H9 (cell line): ENCODE measurements around the gene VWA3A. TPM values are rescaled to one million over a fixed set of nuclear protein-coding genes. Genes with fewer than 3 reads are reported as not detected.

ENCODE experiments used
- DNase-seq: peaks from one replicate; pipeline ENCODE4 v3.0.0-alpha.2; 2017
- H2AFZ ChIP-seq: one replicate; pipeline ENCODE4 v1.6.1; 2013; ENCODE audit warnings: mild to moderate bottlenecking, low read length, control low read depth, moderate library complexity
- H2AK5ac ChIP-seq: 2 replicates; pipeline ENCODE4 v1.6.1; 2013; ENCODE audit warnings: low read length, control low read depth, mixed read lengths; ENCODE audit not compliant: insufficient read length
- H2BK120ac ChIP-seq: one replicate; pipeline ENCODE4 v1.6.1; 2013; ENCODE audit warnings: low read depth, mild to moderate bottlenecking, low read length, control low read depth, inconsistent platforms; ENCODE audit not compliant: poor library complexity, severe bottlenecking
- H2BK12ac ChIP-seq: 2 replicates; pipeline ENCODE4 v1.6.1; 2013; ENCODE audit warnings: low read length, control low read depth, mixed read lengths, low read depth; ENCODE audit not compliant: insufficient read length
- H2BK15ac ChIP-seq: 2 replicates; pipeline ENCODE4 v1.6.1; 2013; ENCODE audit warnings: low read depth, low read length, control low read depth
- H2BK20ac ChIP-seq: one replicate; pipeline ENCODE4 v1.6.1; 2013; ENCODE audit warnings: low read depth, mild to moderate bottlenecking, low read length, control low read depth, inconsistent platforms; ENCODE audit not compliant: poor library complexity, severe bottlenecking
- H2BK5ac ChIP-seq: 2 replicates; pipeline ENCODE4 v1.6.1; 2013; ENCODE audit warnings: low read length, control low read depth, mixed read lengths; ENCODE audit not compliant: insufficient read length
- H3K14ac ChIP-seq: 2 replicates; pipeline ENCODE4 v1.6.1; 2013; ENCODE audit warnings: low read length, control low read depth; ENCODE audit not compliant: insufficient read depth
- H3K18ac ChIP-seq: 2 replicates; pipeline ENCODE4 v1.6.1; 2013; ENCODE audit warnings: low read depth, mild to moderate bottlenecking, mixed read lengths, low read length, control low read depth; ENCODE audit not compliant: insufficient read length
- H3K23ac ChIP-seq: 2 replicates; pipeline ENCODE4 v1.6.1; 2013; ENCODE audit warnings: low read length, control low read depth, mixed read lengths, low read depth; ENCODE audit not compliant: insufficient read length
- H3K23me2 ChIP-seq: 2 replicates; pipeline ENCODE4 v1.6.1; 2013; ENCODE audit warnings: low read depth, mild to moderate bottlenecking, mixed read lengths, low read length, control low read depth; ENCODE audit not compliant: insufficient read length, poor library complexity, severe bottlenecking
- H3K27ac ChIP-seq: 2 replicates; pipeline ENCODE4 v1.5.1; 2013; ENCODE audit warnings: low read length, control low read depth, mixed read lengths, low read depth; ENCODE audit not compliant: insufficient read length
- H3K27me3 ChIP-seq: 2 replicates; pipeline ENCODE4 v1.6.1; 2013; ENCODE audit warnings: low read length, control low read depth, inconsistent platforms; ENCODE audit not compliant: insufficient read depth
- H3K4ac ChIP-seq: 2 replicates; pipeline ENCODE4 v1.6.1; 2013; ENCODE audit warnings: low read depth, mild to moderate bottlenecking, control low read depth, inconsistent platforms, low read length, moderate library complexity
- H3K4me1 ChIP-seq: 2 replicates; pipeline ENCODE4 v1.6.1; 2013; ENCODE audit warnings: low read length, control low read depth, inconsistent platforms; ENCODE audit not compliant: insufficient read depth
- H3K4me2 ChIP-seq: 2 replicates; pipeline ENCODE4 v1.6.1; 2013; ENCODE audit warnings: low read length, control low read depth, mixed read lengths; ENCODE audit not compliant: insufficient read length, insufficient read depth
- H3K56ac ChIP-seq: 2 replicates; pipeline ENCODE4 v1.6.1; 2013; ENCODE audit warnings: low read depth, mild to moderate bottlenecking, mixed read lengths, low read length, control low read depth; ENCODE audit not compliant: insufficient read length
- H3K79me1 ChIP-seq: 2 replicates; pipeline ENCODE4 v1.6.1; 2013; ENCODE audit warnings: low read depth, mild to moderate bottlenecking, moderate library complexity, low read length, control low read depth, inconsistent platforms; ENCODE audit not compliant: insufficient read depth, poor library complexity, severe bottlenecking
- H3K79me2 ChIP-seq: 2 replicates; pipeline ENCODE4 v1.6.1; 2013; ENCODE audit warnings: low read length, control low read depth, inconsistent platforms; ENCODE audit not compliant: insufficient read depth
- H3K9ac ChIP-seq: 2 replicates; pipeline ENCODE4 v1.6.1; 2013; ENCODE audit warnings: low read length, control low read depth, mixed read lengths; ENCODE audit not compliant: insufficient read length; ENCODE audit errors: extremely low read depth
- H3K9me3 ChIP-seq: one replicate; pipeline ENCODE4 v1.6.1; 2013; ENCODE audit warnings: low read depth, low read length, inconsistent platforms; ENCODE audit not compliant: control insufficient read depth
- H3T11ph ChIP-seq: one replicate; pipeline ENCODE4 v1.6.1; 2013; ENCODE audit warnings: mild to moderate bottlenecking, low read length, control low read depth, inconsistent platforms
- H4K20me1 ChIP-seq: one replicate; pipeline ENCODE4 v1.6.1; 2013; ENCODE audit not compliant: control insufficient read depth, insufficient read length, insufficient read depth
- H4K5ac ChIP-seq: 2 replicates; pipeline ENCODE4 v1.6.1; 2013; ENCODE audit warnings: low read depth, mild to moderate bottlenecking, mixed read lengths, low read length, control low read depth; ENCODE audit not compliant: insufficient read length
- H4K8ac ChIP-seq: replicated peaks from 2 replicates; pipeline ENCODE4 v1.6.1; 2013; ENCODE audit warnings: low read length, control low read depth, mixed read lengths, low read depth; ENCODE audit not compliant: insufficient read length
- H4K91ac ChIP-seq: 2 replicates; pipeline ENCODE4 v1.6.1; 2013; ENCODE audit warnings: low read depth, mild to moderate bottlenecking, moderate library complexity, mixed read lengths, low read length, control low read depth; ENCODE audit not compliant: insufficient read length
- H3K27ac Mint-ChIP-seq, 3 experiments: 2 replicates in 2 of 3; 3 replicates in 1 of 3; pipeline ENCODE4 v1.8.0; 2020 to 2021; ENCODE audit warnings: mixed read lengths in 3 of 3, mild to moderate bottlenecking in 1 of 3, moderate library complexity in 1 of 3
- H3K27me3 Mint-ChIP-seq: 2 replicates; pipeline ENCODE4 v1.8.0; 2021; ENCODE audit warnings: low read depth, mild to moderate bottlenecking, moderate library complexity, mixed read lengths
- H3K36me3 Mint-ChIP-seq, 3 experiments: 2 replicates in 2 of 3; 3 replicates in 1 of 3; pipeline ENCODE4 v1.8.0; 2020 to 2021; ENCODE audit warnings: low read depth in 3 of 3, mixed read lengths in 3 of 3; ENCODE audit not compliant: insufficient read depth in 1 of 3
- H3K4me1 Mint-ChIP-seq, 2 experiments: 2 replicates each; pipeline ENCODE4 v1.8.0; 2020; ENCODE audit warnings: mixed read lengths in 2 of 2
- H3K4me3 Mint-ChIP-seq, 2 experiments: 2 replicates in 1 of 2; 3 replicates in 1 of 2; pipeline ENCODE4 v1.8.0; 2020 to 2021; ENCODE audit warnings: mild to moderate bottlenecking in 2 of 2, mixed read lengths in 2 of 2, moderate library complexity in 1 of 2
- H3K9me3 Mint-ChIP-seq, 2 experiments: 2 replicates in 1 of 2; 3 replicates in 1 of 2; pipeline ENCODE4 v1.8.0; 2020; ENCODE audit warnings: mild to moderate bottlenecking in 2 of 2, mixed read lengths in 2 of 2, moderate library complexity in 1 of 2
- WGBS: extraction: QIAGEN DNeasy Blood & Tissue Kit; methylation state at CpG from one replicate; pipeline ENCODE4 v1.1.7; 2013; ENCODE audit warnings: missing lambda C conversion rate, low lambda C conversion rate, mixed read lengths; ENCODE audit not compliant: insufficient read length; ENCODE audit errors: extremely low coverage; 5-methylcytosine and 5-hydroxymethylcytosine counted together
- total RNA-seq: library from RNA; stranded (reverse); gene quantifications from 2 replicates; pipeline ENCODE4 v1.2.1, GENCODE V29; 2021
- TF ChIP-seq, protein P1 (sequence below): fragments of 200-600 bp; sonication (generic); conservative IDR thresholded peaks from 3 replicates; pipeline ENCODE4 v1.8.0; 2021; ENCODE audit warnings: antibody characterized with exemption, mild to moderate bottlenecking

The VWA3A gene
- total RNA-seq, 1 experiment from 2014 or later = not detected

DNA sequence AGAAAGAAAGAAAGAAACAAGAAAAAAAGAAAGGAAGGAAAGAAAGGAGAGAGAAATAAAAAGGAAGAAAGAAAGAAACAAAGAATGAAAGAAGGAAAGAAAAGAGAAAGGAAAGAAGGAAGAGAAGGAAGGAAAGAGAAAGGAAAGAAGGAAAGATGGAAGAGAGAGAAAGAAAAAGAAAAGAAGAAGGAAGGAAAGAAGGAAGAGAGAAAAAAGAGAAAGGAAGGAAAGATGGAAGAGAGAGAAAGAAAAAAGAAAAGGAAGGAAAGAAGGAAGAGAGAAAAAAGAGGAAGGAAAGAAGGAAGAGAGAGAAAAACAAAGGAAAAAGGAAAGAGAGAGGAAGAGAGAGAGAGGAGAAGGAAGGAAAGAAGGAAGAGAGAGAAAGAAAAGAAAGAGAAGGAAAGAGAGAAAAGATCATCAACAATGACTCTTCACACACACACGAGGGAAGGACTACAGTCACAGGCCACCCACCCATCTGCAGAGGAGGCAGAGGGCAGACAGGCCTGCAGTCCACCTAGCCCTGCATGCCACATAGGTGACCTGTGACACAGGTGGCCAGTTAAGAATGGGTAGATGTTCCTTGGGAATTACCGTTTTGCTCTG lies 23.9 kb downstream of the VWA3A start:
- Mint-ChIP-seq H3K27ac (peak overlapping the region in 1 of 3 experiments; percentile 55; a peak in 1 of 7 replicates), H3K9me3 (no peaks in the 10 kb centered on the region; a peak in 1 of 5 replicates), H3K27me3 (peaks cover 2% of the 10 kb centered on the region; the same call in 1 of the 2 replicates), H3K36me3 (no peaks in the 10 kb centered on the region), H3K4me3 (no peak overlapping the region), H3K4me1 (no peaks in the 10 kb centered on the region)
- H3K27ac ChIP-seq = no peak overlapping the region
- H3K4me1 ChIP-seq = no peaks in the 10 kb centered on the region
- H3K4me2 ChIP-seq = no peak overlapping the region
- WGBS = no CpG with 5 or more reads among the region's 2 CpGs
- no peaks in the 10 kb centered on the region for H4K20me1 ChIP-seq
- no peak overlapping the region for H2BK12ac ChIP-seq
- no peak overlapping the region for H3K14ac ChIP-seq
- DNase-seq = no peak
- H4K91ac ChIP-seq = no peak overlapping the region
- H2BK20ac ChIP-seq = no peak overlapping the region
- H3K4ac ChIP-seq = no peak overlapping the region
- H3K23me2 ChIP-seq = no peaks in the 10 kb centered on the region
- H3K9ac ChIP-seq = no peak overlapping the region
- no peak overlapping the region for H4K5ac ChIP-seq
- H3K9me3 ChIP-seq = no peaks in the 10 kb centered on the region
- H2BK15ac ChIP-seq = no peak overlapping the region
- TF ChIP-seq, protein P1, sequence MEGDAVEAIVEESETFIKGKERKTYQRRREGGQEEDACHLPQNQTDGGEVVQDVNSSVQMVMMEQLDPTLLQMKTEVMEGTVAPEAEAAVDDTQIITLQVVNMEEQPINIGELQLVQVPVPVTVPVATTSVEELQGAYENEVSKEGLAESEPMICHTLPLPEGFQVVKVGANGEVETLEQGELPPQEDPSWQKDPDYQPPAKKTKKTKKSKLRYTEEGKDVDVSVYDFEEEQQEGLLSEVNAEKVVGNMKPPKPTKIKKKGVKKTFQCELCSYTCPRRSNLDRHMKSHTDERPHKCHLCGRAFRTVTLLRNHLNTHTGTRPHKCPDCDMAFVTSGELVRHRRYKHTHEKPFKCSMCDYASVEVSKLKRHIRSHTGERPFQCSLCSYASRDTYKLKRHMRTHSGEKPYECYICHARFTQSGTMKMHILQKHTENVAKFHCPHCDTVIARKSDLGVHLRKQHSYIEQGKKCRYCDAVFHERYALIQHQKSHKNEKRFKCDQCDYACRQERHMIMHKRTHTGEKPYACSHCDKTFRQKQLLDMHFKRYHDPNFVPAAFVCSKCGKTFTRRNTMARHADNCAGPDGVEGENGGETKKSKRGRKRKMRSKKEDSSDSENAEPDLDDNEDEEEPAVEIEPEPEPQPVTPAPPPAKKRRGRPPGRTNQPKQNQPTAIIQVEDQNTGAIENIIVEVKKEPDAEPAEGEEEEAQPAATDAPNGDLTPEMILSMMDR = no peak
- H3K79me2 ChIP-seq = no peaks in the 10 kb centered on the region
- no peak overlapping the region for H2BK120ac ChIP-seq
- H2AK5ac ChIP-seq = no peak overlapping the region
- no peak overlapping the region for H3K23ac ChIP-seq
- no peak overlapping the region for H3K56ac ChIP-seq
- H3K18ac ChIP-seq = no peak overlapping the region
- H4K8ac ChIP-seq = no peak overlapping the region
- H2BK5ac ChIP-seq = no peak overlapping the region
- H3K27me3 ChIP-seq = no peaks in the 10 kb centered on the region
- no peak overlapping the region for H3T11ph ChIP-seq
- H3K79me1 ChIP-seq = no peaks in the 10 kb centered on the region
- no peak overlapping the region for H2AFZ ChIP-seq
